Stimulated activated CD8-positive, alpha-beta memory T cell treated with anti-CD3 and anti-CD28 coated beads, Interleukin-7, amount 100 ng/mL, for 24 hours (primary cell): Measurements from ENCODE around the gene NCF4.
A peak's percentile ranks its signal among the peaks of the same experiment; 100 is the strongest.

Source experiments
- DNase-seq: peaks from one replicate; pipeline ENCODE4 v3.0.0-alpha.2; 2020; ENCODE audit warnings: low read depth

Gene NCF4

DNA sequence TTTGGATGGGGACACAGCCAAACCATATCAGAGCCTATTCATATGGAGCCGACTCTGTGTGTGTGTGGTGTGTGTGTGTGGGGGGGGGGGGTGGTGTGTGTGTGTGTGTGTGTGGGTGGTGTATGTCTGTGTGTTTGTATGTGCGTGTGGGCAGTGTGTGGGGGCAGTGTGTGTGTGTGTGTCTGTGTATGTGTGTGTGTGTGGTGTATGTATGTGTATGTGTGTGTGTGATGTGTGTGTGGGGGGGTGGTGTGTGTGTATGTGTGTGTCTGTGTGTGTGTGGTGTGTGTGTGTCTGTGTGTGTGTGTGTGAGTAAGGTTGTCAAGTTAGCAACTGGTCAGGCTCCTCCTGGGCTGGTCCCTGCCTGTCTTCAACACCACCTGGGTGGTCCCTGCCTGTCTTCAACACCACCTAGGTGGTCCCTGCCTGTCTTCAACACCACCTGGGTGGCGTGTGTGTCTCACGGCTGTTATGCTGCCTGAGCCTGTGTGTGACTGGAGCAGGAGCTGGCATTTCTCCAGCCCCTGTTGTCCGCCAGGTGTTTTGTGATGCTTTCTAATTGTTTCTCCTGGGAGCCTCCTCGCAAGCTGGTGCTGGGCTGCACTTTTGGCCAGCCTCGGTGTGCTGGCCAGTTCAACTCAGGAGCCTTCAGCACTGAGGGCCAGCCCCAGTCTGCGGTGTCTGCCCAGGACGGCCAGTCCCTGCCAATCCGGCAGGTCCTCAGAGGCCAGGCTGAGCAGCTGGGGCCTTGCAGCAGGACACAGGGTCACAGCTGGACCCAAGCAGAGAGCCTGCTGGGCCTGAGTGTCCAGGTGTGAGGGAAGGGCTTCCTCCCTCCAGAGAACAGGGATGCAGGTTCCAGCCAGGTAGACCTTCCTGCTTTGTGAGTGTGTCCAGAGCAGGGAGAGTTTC is 22.4 kb upstream of the NCF4 start:
- DNase-seq = no peak

DNA sequence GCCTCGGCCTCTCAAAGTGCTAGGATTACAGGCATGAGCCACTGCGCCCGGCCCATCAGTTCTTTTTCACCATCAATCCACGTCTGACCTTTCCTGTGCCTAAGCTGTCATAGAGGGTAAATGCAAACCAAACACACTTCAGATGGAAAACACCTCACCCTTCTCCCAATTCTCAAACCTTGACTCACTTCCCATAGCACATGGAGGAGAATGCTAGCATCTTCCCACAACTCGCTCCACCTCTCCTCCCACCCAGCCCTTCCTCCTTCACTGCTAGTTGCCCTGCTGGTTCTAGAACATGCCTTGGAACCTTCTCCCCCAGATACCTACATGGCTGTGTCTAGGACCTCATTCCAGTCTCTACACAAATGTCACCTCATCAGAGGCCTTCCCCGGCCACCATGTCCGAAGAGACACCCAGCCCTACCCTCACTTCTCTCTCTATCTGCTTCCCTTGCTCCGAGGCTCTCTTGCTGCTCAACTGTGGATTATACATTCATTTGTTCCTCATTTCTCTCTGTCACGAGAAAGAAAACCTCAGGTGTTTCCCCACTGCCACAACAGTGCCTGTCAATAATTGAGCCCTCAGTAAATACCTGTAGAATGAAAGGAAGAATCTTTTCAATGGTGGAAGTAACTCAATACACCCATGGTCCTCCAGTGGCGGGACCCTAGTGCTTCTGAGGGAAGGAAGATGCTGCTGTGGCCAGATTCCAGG is 21.3 kb upstream of the NCF4 start:
- no peak for DNase-seq

DNA sequence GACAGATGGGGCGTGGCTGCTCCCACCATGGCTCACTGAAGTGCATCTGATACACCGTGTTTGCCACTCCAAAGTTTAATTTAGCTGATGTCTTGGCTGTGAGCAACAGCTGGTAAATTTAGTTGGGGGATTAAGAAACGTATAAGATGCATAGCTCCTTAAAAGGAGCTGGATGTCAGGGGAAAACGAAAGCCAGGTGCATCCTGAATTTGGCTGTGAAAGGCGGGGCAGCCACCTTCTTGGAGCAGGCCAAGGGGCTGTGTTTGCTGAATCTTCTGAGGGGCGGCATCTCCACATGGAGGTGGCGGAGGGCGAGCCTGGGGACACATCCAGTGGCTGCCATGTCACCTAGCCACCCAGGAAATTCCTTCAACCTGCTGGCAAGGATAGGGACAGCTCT is 20.7 kb upstream of the NCF4 start:
- DNase-seq = no peak

- DNase-seq = no peak
Observed at GRCh38 chr22:36846271-36846670, 14.5 kb upstream of the NCF4 start.

DNA sequence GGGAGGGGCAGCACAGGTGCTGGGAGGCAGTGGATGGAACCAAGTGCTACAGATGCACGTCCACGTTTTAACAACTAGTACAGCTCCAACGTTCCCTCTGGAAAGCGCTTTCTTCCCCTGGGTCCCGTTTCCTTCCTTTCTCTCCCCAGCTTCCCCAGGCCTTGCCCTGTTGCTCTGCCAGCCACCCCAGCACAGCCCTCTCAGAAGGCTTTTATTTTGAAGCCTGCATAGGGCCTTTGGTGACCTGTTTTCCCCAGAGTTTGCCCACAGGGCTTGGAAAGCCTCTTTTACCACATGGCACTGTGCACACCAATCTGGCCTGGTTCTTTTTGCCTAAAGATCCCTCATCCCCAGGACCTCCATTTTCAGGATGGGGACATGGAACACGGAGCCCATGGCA is 13.9 kb upstream of the NCF4 start:
- no peak for DNase-seq

GRCh38 chr22:36850056-36850455 is 10.8 kb upstream of the NCF4 start:
- DNase-seq = no peak

DNA sequence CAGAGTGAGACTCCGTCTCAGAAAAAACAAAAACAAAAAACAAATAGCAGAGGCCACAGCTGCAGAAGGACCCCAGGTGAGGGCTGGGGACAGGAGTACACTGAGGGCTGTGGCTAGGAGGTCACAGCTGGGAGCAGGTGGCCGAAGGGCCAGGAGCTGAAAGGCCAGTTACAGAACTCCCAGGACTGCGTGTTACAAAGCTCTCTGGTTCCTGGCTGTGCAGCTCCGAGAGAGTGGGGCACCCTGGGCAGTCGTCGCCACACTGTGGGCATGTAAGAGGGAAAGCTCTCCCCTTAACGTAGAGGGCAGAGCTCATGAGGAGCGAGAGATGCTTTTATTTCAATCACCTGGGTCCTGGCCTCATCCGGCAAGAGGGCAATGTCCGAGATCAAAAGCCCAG is 10.1 kb upstream of the NCF4 start:
- DNase-seq = no peak

DNA sequence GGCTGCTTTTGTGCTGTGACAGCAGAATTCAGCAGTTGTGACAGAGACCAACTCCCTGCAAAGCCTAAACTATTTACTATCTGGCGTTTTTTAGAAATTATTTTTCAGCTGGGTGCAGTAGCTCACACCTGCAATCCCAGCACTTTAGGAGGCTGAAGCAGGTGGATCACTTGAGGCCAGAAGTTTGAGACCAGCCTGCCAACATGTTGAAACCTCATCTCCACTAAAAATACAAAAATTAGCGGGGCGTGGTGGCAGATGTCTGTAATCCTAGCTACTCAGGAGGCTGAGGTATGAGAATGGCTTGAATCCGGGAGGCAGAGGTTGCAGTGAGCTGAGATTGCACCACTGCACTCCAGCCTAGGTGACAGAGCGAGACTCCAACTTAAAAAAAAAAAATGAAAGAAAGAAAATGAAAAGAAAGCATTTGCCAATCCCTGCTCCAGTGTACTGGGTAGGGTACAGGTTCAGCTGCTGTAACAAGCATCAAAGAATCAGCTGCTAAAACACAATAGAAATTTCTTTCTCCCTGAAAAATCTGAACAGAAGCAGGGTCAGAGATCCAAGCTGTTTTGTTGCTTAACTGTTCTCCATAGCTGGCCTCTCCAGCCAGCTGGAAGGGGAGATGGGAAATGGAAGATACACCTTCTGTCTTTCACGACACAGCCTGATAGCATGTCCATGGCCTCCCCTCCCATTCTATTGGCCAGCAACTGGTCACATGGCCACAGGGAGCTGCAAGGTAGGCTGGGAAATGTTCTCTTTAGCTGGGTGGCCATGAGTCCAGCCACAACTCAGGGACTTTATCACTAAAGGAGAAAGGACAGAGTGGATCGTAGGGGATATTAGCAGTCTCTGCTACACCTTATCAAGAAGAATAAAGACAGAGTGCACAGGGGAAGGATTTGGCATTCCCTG is 8.5 kb upstream of the NCF4 start:
- no peak for DNase-seq

- peak; percentile 79 for DNase-seq
Observed at GRCh38 chr22:36853407-36854099, 7.3 kb upstream of the NCF4 start.

DNA sequence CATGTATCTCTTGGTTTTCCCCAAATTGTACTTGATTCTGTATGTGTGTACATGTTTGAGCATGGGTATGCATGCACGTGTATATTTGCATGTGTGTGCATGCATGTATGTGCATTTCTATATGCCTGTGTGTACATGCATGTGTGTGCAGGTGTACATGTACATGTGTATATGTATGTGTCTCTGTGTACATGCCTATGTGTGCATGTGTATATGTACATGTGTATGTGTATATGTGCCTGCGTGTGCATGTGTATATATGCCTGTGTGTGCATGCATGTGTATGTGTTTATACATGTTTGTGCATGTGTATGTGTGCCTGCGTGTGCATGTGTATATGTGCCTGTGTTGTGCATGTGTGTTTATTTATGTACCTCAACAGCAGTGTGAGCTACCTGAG is 5.3 kb upstream of the NCF4 start:
- DNase-seq = no peak

DNA sequence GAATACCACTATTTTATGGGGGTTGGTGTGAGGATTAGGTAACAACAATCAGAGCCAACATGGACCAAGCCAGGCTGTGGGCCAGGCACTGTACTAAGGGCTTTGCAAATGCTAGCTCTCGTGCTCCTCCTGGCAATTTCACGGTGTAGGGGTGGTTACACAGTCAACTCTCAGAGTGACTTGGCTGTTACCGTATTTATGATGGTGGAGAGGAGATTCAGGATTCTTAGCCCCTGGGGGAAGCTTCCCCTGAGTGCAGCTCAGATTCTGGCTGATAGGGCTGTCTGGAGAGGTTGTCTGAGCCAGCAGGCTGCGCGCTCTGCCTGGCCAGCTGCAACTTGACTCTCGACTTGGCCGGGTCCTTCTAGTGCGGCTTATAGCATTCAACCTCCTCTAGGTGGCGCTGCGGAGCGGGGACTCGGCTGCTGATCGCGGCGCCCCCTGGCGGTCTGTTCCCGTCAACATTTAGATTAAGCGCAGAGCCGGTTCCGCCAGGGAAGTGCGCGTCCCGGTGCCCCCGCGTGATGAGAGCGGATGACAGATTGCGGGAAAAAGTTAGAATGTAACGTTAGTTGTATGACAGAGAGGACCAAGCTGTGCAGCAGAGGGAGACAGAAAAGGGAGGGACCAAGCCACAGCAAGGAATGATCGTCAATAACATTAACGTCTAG is 4.5 kb upstream of the NCF4 start:
- peak; percentile 92 for DNase-seq

GRCh38 chr22:36856792-36857135 is 4.0 kb upstream of the NCF4 start:
- DNase-seq = no peak

DNA sequence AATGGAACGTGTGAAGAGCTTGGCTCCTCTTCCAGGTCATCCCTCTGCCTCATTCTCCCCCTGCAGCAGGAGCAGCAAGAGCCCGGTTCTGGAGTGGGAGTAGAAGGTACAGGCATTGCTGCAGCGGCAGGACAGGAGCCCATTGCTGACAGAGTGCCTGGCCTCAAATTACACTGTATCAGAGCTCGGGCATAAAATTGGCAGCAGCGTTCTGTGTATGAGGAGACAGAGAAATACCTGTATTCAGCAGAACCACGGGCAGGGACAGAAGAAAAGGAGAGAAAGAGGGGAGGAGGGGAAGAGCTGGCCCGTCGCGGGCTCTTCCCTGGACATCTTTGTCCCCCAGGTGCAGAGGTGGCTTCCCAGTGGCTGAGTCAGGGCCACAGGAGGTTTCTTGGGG is 2.6 kb upstream of the NCF4 start:
- no peak for DNase-seq

- DNase-seq = no peak
Observed at GRCh38 chr22:36858966-36859365, 1.8 kb upstream of the NCF4 start.

GRCh38 chr22:36860017-36860416 is 789 bp upstream of the NCF4 start:
- DNase-seq = no peak

DNA sequence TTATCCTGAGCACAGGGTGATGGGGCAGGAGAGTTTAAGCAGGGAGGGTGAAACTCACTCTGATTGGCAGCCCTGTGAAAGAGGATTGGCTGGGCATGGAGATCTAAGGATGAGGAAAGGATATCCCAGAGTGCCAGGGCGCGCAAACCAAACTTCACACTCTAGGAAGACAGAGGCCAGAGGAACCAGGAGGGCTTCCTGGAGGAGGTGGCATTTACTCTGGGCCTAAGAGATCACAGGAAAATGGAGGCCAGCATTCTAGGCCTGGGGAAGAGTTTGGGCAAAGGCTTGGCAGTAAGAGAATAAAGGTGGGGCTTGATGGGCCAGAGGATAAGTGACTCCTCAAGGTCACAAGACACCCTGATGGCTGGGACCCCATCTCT is 377 bp upstream of the NCF4 start:
- DNase-seq = no peak

- DNase-seq = no peak
Observed at GRCh38 chr22:36862251-36863242, 1.7 kb downstream of the NCF4 start.

DNA sequence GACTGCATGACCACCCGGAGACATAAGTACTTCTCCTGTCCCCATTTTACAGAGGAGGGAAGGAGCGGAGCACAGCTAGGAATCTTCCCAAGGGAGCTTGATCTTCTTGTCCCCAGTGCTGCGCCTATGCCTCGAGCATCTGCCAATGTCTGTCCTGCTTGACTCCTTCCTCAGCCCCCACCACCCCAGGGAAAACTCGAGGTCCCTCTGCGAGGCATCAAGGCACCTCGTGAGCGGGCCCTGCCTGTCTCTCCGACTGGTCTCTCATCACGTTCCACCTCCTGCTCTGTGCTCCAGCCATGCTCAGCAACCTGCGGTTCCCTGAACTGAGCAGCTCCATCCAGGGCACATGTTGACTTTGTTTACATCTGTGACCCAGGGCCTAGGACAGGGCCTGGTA is 2.5 kb downstream of the NCF4 start:
- DNase-seq = no peak

- no peak for DNase-seq
Observed at GRCh38 chr22:36863979-36864378, 3.2 kb downstream of the NCF4 start.
